CD4-positive, alpha-beta T cell (primary cell): ENCODE data around the gene ZFYVE1. TPM values are rescaled to one million over a fixed set of nuclear protein-coding genes. Genes with fewer than 3 reads are reported as not detected.

Experiments used
- ATAC-seq: fragments of 200-7000 bp; cut with Tn5 transposase; one replicate; pipeline ENCODE4 v1.10.0; 2022; ENCODE audit warnings: mild to moderate bottlenecking; ENCODE audit not compliant: poor library complexity
- CTCF ChIA-PET: fragments of 350-600 bp; sonication (Branson Sonifier 250); formaldehyde crosslinking; loops from one replicate; lab custom pipeline; 2021; ENCODE audit warnings: antibody characterized with exemption, inconsistent platforms; lab: Charles Lee
- POLR2A ChIA-PET: fragments of 350-600 bp; sonication (Branson Sonifier 250); formaldehyde crosslinking; loops from one replicate; lab custom pipeline; 2021; ENCODE audit warnings: antibody characterized with exemption, inconsistent platforms; lab: Charles Lee
- DNase-seq, 14 experiments: peaks; one replicate each; pipeline ENCODE4 v3.0.0-alpha.2; 2013 to 2020; ENCODE audit warnings: mixed read lengths in 2 of 14
- H3K27ac ChIP-seq, 2 donors: one replicate each; pipeline versions ENCODE4 v1.5.1 to v1.7.0; 2013; ENCODE audit warnings: low read length in 2 of 2, low read depth in 1 of 2, mild to moderate bottlenecking in 1 of 2
- H3K27me3 ChIP-seq, 2 experiments: 1 replicate in 1 of 2; 2 replicates in 1 of 2; pipeline versions ENCODE4 v1.6.1 to v1.7.0; 2013; ENCODE audit warnings: low read length in 2 of 2, control low read depth in 1 of 2, mild to moderate bottlenecking in 1 of 2, moderate library complexity in 1 of 2; ENCODE audit not compliant: insufficient read depth in 2 of 2, control insufficient read depth in 1 of 2
- H3K36me3 ChIP-seq: one replicate; pipeline ENCODE4 v1.6.1; 2013; ENCODE audit warnings: low read length, control low read depth; ENCODE audit not compliant: insufficient read depth
- H3K4me1 ChIP-seq: one replicate; pipeline ENCODE4 v1.6.1; 2013; ENCODE audit warnings: low read length, control low read depth; ENCODE audit not compliant: insufficient read depth
- H3K4me3 ChIP-seq: one replicate; pipeline ENCODE4 v1.5.1; 2013; ENCODE audit warnings: mild to moderate bottlenecking, low read length, moderate library complexity
- H3K9me3 ChIP-seq, 2 experiments: 1 replicate in 1 of 2; 2 replicates in 1 of 2; pipeline versions ENCODE4 v1.6.1 to v1.7.0; 2013; ENCODE audit warnings: low read length in 2 of 2, mild to moderate bottlenecking in 2 of 2, control low read depth in 1 of 2, moderate library complexity in 1 of 2; ENCODE audit not compliant: control insufficient read depth in 1 of 2, insufficient read depth in 1 of 2
- H3K27ac Mint-ChIP-seq: one replicate; pipeline ENCODE4 v1.8.0; 2020; ENCODE audit warnings: mixed read lengths
- H3K27me3 Mint-ChIP-seq: one replicate; pipeline ENCODE4 v1.8.0; 2021; ENCODE audit warnings: mixed read lengths
- H3K36me3 Mint-ChIP-seq: one replicate; pipeline ENCODE4 v1.8.0; 2021; ENCODE audit warnings: low read depth, mixed read lengths
- H3K4me1 Mint-ChIP-seq: one replicate; pipeline ENCODE4 v1.8.0; 2021; ENCODE audit warnings: low read depth, mixed read lengths
- H3K4me3 Mint-ChIP-seq: one replicate; pipeline ENCODE4 v1.8.0; 2020; ENCODE audit warnings: mild to moderate bottlenecking, mixed read lengths
- H3K9me3 Mint-ChIP-seq: one replicate; pipeline ENCODE4 v1.8.0; 2020; ENCODE audit warnings: mixed read lengths
- intact Hi-C, 2 experiments: fragments of 100-400 bp; cut with DNase I in 1 of 2; cut with micrococcal nuclease in 1 of 2; formaldehyde crosslinking; loops; one replicate each; pipeline versions ENCODE4 v1.15.1 to v1.9.0; 2023 to 2025; cut with DNase I, micrococcal nuclease
- total RNA-seq, 174 experiments: library from RNA in 2 of 174; stranded (reverse) in 2 of 174; gene quantifications; one replicate each; pipeline ENCODE4 v1.2.3 and lab custom pipeline; 2021 to 2026
- TF ChIP-seq, protein P1 (sequence below): fragments of 200-600 bp; IDR thresholded peaks from one replicate; pipeline ENCODE4 v1.8.0; 2022; ENCODE audit warnings: antibody characterized with exemption, mild to moderate bottlenecking

Gene ZFYVE1
- total RNA-seq, 2 experiments from 2014 or later, result 9.3 to 10.9 TPM

DNA sequence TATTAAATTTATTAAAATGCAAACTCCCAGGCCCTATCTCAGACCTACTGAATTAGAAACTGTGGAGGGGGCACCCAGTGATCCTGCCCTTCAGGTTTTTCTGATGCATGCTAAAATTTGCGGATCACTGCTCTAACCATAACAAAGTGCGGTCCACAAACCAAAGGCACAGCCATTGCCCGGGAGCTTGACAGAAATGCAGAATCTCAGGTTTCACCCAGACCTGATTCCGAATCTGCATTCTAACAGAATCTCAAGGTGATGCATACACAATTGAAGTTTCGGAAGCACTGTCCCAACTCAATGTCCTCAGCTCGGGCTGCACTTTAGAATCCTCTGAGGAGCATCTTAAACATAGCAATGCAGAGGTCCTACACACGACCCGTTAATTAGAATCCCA lies 46.0 kb downstream of the ZFYVE1 start:
- TF ChIP-seq, protein P1, sequence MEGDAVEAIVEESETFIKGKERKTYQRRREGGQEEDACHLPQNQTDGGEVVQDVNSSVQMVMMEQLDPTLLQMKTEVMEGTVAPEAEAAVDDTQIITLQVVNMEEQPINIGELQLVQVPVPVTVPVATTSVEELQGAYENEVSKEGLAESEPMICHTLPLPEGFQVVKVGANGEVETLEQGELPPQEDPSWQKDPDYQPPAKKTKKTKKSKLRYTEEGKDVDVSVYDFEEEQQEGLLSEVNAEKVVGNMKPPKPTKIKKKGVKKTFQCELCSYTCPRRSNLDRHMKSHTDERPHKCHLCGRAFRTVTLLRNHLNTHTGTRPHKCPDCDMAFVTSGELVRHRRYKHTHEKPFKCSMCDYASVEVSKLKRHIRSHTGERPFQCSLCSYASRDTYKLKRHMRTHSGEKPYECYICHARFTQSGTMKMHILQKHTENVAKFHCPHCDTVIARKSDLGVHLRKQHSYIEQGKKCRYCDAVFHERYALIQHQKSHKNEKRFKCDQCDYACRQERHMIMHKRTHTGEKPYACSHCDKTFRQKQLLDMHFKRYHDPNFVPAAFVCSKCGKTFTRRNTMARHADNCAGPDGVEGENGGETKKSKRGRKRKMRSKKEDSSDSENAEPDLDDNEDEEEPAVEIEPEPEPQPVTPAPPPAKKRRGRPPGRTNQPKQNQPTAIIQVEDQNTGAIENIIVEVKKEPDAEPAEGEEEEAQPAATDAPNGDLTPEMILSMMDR, result no peak
- Mint-ChIP-seq H3K9me3 (no peaks in the 10 kb centered on the region), H3K4me3 (no peak overlapping the region), H3K27me3 (no peaks in the 10 kb centered on the region), H3K4me1 (no peaks in the 10 kb centered on the region), H3K36me3 (peaks cover 82% of the 10 kb centered on the region), H3K27ac (no peak overlapping the region)
- POLR2A ChIA-PET, result no interaction called here
- intact Hi-C loops, result no loop called here
- Histone ChIP-seq H3K4me1 (no peaks in the 10 kb centered on the region), H3K36me3 (peaks cover 61% of the 10 kb centered on the region), H3K9me3 (peaks cover 0 to 9% of the 10 kb centered on the region in 2 experiments), H3K4me3 (no peak overlapping the region), H3K27me3 (no peaks in the 10 kb centered on the region), H3K27ac (no peak overlapping the region)
- no peak for DNase-seq
- CTCF ChIA-PET, result no interaction called here
- no peak for ATAC-seq

DNA sequence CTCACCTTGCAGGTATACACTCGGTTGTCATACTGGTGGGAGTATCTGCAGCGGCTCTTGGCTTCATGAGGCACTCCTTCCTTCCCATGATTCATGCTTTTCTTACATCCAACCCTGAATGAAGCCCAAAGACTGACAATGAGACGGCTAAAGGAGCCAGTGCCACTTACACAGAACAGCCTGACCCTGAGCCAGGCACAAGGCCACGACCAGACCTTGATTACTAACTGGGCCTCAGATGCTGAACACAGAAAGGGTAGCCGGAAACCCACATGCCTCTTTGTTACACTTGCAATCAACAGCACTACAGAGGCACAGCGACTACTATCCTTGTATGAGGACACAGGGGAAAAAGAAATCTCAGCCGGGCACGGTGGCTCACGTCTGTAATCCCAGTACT lies 48.0 kb downstream of the ZFYVE1 start:
- POLR2A ChIA-PET, result no interaction called here
- intact Hi-C loops, result no loop called here

DNA sequence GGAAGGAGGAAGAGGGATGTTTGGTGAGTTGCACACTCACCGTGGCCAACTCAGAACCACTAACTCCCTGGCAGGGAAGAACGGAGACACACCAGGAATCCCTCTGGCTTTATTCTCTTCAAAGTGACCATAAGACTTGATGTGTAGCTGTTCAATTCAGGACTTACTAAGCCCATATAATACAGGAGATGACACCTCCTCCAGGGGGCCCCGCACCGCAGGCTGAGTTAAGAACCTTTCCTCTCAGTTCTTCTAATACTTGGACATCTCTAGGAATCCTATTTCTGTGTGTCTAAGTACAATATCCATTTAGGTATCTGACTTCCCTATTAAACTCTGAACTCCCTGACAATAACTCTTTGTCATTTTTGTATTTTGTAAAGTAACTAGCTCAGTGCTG lies 51.1 kb downstream of the ZFYVE1 start:
- H3K9me3 ChIP-seq, result no peaks in the 10 kb centered on the region
- no peak overlapping the region for H3K4me3 Mint-ChIP-seq
- H3K27ac Mint-ChIP-seq, result no peak overlapping the region
- CTCF ChIA-PET, result no interaction called here
- TF ChIP-seq, protein P1, result no peak
- no peaks in the 10 kb centered on the region for H3K9me3 Mint-ChIP-seq
- no peak overlapping the region for H3K4me3 ChIP-seq
- no peak overlapping the region for H3K27ac ChIP-seq
- DNase-seq (no peak), ATAC-seq (no peak)
- H3K4me1 ChIP-seq, result no peaks in the 10 kb centered on the region
- H3K36me3 ChIP-seq, result peaks cover 73% of the 10 kb centered on the region
- intact Hi-C loops, result no loop called here
- peaks cover 87% of the 10 kb centered on the region for H3K36me3 Mint-ChIP-seq
- H3K27me3 Mint-ChIP-seq, result no peaks in the 10 kb centered on the region
- H3K27me3 ChIP-seq, result no peaks in the 10 kb centered on the region
- no peaks in the 10 kb centered on the region for H3K4me1 Mint-ChIP-seq
- POLR2A ChIA-PET, result no interaction called here

More for the DNA sequence above, 48.0 kb downstream of the ZFYVE1 start:
- Histone ChIP-seq H3K27me3 (no peaks in the 10 kb centered on the region), H3K4me1 (no peaks in the 10 kb centered on the region), H3K4me3 (no peak overlapping the region), H3K27ac (no peak overlapping the region), H3K9me3 (peaks cover 0 to under 1% of the 10 kb centered on the region in 2 experiments), H3K36me3 (peaks cover 71% of the 10 kb centered on the region)
- H3K4me1 Mint-ChIP-seq, result no peaks in the 10 kb centered on the region
- no peak overlapping the region for H3K4me3 Mint-ChIP-seq
- no peak for ATAC-seq
- no peaks in the 10 kb centered on the region for H3K27me3 Mint-ChIP-seq
- TF ChIP-seq, protein P1, result no peak
- peaks cover 82% of the 10 kb centered on the region for H3K36me3 Mint-ChIP-seq
- CTCF ChIA-PET, result interaction anchor here (0.6 to 0.7 kb wide), 2 partner anchors 12 to 30 kb away, joined by 4 to 5 read pairs; no protein-coding TSS in a partner anchor
- no peaks in the 10 kb centered on the region for H3K9me3 Mint-ChIP-seq
- H3K27ac Mint-ChIP-seq, result no peak overlapping the region
- no peak for DNase-seq
